ENCODE measurements around the gene MAP3K8.
A peak's percentile ranks its signal among the peaks of the same experiment; 100 is the strongest.
"Not testable (repeated sequence)": the region's sequence is repeated elsewhere in the genome, so short reads cannot be mapped to it uniquely, and the experiment has no call there.

Gene MAP3K8

GRCh38 chr10:30423655-30424275 lies 10.2 kb upstream of the MAP3K8 start:
- DNase-seq: not testable (repeated sequence)

- DNase-seq: no peak
Measured at GRCh38 chr10:30425336-30426075, 8.5 kb upstream of the MAP3K8 start.

DNA sequence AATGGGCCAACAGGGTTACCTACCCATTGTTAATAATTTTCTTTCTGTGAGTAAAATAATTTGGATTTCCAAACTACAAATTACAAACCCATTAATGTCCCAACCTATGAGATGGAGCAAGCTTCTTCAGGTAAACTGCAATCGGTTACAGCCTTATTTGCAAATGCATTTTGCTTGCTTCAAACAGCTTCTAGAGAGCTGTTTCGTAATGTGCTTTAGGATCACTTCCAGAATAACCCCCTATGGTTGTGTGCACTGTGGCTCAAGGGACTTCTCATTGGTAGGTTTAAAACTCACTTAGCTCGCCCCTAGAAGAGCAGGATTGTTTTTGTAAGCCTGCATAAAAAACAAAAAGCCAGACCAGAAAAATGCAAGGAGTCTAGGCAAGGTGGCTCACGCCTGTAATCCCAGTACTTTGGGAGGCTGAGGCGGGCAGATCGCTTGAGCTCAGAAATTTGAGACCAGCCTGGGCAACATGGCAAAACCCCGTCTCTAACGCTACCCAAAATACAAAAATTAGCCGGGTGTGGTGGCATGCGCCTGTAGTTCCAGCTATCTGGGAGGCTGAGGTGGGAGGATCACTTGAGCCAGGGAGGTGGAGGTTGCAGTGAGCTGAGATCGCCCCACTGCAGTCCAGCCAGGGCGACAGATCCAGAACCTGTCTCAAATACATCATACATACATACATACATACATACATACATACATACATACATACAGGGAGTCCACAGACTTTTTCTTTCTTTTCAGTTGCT lies 3.3 kb upstream of the MAP3K8 start:
- no peak for DNase-seq

DNA sequence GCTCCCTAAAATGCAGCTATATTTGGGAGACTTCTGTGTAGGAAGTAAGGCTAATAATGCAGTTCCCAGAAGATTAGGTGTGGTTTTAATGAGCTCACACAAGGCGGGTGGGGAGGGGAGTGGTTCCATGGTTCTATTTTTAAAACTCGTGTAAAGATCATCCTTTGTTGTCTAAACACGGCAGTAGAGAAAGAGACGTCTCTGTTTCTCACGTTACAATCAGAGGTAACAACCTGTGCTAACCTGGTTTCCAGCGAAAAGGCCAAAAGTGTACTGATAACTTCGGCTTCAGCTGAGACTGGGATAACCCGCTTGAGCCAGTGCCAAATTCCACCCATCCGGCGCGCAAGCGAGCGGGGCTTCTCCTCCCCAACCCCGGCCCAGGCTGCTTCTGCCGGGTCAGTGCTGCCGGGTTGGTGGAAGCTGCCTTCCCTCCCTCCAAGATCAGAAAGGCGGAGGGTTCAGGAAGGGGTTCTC lies 2.5 kb upstream of the MAP3K8 start:
- no peak for DNase-seq

GRCh38 chr10:30432622-30433305 lies 1.2 kb upstream of the MAP3K8 start:
- no peak for DNase-seq

DNA sequence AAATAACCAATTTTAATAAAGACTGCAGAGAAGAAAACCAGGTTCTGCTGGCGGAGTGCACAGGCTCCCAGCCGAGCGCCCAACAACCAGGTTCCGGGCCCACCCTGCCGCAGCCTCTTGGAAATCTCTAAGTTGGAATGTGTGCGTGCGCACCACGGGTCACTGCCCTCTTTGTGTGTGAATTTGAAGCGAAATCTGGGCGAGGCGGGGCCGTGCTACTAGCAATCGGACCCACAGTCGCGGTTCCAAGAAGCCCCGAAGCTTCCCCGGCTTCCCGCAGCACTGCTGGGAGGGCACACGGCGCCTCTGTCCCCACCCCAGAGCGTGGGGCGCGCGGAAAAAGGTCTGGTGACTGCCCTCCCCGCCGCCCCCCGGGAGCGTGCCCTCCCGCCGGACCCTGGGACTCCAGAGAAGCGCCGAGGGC lies 666 bp upstream of the MAP3K8 start:
- no peak for DNase-seq

- peak; percentile 58 for DNase-seq
Measured at GRCh38 chr10:30434273-30435072, 489 bp downstream of the MAP3K8 start.

GRCh38 chr10:30435073-30435422 lies 1.1 kb downstream of the MAP3K8 start:
- no peak for DNase-seq

- DNase-seq: not testable (repeated sequence)
Measured at GRCh38 chr10:30435499-30436167, 1.6 kb downstream of the MAP3K8 start.

DNA sequence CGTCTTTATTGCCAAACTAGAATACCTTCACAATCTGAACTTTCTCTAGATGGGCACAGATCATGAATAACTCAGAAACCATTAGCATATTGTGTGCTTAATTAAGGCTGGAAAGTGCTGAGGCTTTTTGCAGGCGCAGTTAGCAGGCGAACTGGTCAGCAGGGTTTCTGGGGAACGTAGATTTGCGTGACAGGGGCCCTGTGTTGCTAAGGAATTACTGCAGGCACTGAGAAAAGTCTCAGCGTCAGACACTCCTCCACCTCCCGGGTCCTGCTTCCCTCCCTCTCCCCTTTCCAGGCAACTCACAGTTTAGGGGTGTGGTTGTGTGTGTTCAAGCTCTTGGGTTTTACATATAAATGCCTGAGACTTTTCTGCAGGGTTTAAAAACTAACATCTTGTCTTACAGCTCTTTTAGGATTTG lies 2.2 kb downstream of the MAP3K8 start:
- peak; percentile 19 for DNase-seq

DNA sequence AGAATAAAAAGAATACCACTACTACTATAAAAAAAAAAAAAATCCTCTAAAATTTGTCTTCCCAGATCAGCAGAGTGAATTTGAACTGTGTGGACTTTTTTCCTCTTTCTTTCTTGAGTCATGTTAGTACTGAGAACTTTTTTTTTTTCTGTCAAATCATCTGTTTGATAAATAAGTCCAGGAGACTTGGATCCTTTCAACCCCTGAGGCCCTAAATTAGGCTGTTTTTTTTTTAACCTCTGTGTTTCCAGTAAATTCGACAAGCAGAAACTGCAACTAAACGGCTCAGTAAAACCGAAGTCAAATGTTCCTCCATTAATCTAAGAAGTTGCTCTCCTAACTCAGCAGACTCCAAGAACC lies 2.7 kb downstream of the MAP3K8 start:
- DNase-seq: no peak

DNA sequence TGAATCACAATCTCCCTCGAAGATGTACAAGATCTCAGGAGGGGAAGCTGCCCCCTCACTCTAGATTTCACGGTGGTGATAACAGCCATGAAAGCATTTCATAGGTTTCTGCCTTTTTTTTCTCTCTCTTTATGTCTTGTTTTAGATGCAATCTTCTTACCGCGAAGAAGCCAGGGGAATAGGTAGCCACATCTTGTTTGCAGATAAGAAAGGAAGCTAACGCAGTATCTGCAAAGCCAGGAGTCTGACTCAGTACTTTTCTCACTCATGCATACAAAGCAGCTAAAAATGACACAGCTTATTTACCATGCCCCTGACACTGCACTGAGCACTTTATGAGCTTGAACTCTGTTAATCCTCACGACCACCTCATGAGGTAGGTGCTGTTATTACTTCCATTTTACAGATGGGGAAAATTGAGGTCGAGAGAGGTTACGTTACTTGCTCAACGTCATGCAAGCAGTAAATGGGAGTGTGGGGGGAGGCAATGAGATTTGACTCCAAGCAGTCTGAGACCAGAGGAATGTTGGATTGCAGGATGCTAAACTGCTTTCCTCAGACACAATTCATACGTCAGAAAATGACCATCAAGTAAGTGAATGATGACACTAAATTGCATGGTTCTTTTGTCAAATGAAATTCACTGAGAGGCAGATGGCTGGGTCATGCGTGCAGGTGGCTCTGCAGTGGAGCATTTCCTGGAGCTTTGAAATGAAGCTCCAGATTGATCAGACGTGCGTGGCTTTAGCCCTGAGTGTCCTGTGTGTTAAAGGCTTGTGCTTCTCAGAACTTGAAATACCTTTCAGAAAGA lies 3.3 kb downstream of the MAP3K8 start:
- DNase-seq: no peak

GRCh38 chr10:30438021-30438850 lies 4.3 kb downstream of the MAP3K8 start:
- no peak for DNase-seq

- DNase-seq: no peak
Measured at GRCh38 chr10:30439931-30440330, 5.9 kb downstream of the MAP3K8 start.

DNA sequence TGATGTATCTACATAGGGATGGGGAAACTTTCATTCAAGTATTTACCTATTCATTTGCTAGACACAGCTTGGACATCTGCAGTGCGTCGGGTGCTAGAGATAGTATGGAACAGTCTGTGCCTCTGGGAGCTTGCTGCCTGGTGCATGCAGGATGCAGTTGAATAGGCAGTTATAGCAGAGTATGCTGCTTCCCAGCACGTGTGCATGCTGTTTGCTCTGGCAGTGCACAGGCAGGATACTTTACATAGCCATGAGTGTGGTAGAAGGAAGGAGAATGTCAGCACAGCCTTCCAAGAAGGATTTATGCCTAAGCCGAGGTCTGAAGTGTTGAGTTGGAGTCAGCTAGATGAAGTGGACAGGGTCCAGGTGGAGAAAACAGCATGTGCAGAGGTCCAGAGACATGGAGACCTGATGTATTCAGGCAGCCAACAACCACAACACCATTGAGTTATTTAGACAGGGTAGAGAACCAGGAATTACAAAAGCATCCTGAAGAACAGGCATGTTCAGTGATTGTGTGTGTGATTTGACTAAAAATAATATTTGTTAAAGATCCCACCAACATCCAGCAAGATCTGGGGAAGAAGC lies 8.1 kb downstream of the MAP3K8 start:
- no peak for DNase-seq

DNA sequence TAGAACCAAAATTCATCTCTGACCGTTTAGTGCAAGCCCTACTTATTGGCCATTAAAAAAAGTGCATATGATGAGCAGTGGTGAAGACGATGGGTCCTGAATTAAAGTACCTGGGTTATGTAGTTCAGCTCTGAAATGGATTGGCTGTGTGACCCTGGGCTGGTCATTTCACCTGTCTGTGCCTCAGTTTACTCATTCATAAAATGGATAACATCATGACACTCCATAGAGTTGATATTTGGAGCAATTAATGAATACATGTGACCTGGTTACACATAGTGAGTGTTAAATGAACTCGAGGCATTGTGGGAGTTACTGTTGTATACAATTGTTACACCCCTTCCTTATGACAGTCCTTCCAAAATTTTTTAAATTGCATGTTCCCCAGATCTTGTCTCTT lies 9.1 kb downstream of the MAP3K8 start:
- no peak for DNase-seq

DNA sequence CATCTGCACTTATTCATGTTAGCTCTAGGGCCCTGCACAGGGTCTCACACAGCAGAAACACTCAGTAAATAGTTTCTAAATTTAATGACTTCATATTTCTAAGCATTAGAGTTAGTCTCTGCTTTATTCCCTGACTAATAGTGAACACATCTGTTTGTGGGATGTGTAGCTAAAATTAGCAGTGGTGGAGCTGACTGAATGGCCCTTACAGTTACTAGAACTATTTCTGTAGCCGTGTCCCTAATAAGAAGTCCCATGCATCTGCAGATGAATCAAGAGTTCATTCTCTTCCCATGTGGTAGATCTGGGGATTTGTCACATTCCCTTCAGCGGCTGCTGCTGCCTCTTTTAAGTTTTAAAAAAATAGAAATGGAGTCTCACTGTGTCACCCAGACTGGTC lies 11.7 kb downstream of the MAP3K8 start:
- no peak for DNase-seq

DNA sequence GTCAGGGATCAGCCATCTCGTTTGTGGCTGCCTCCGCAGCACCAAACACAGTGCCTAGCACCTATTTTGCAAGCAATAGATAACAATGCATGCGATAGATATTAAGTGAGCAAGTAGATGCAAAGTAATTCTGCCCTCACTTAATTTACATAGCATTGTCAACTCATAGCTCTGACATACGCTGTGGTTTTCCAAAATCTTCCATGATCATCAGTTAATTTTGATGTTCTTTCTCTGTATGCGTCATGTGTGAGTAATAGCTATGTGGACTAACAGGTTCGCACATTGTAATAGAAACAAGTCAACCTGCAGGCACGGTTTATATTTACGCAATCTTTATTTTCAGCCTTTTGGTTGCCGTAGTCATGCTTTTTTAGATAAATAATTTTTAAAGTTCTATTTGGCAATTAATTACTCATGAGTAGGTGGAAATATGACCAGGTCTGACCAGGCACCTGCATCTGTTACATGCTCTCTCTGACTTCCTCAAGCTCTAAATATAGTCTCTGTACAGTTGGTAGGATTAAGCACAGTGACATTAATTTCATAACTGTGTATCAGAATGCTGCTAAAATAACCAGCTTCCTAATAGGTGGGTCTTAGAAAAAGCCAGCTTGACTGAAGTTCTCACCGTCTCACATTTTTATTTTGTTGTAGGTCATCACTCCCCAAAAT lies 13.3 kb downstream of the MAP3K8 start:
- DNase-seq: no peak

GRCh38 chr10:30448092-30448491 lies 14.1 kb downstream of the MAP3K8 start:
- DNase-seq: no peak
